Ovary (tissue), 9 donors: ENCODE results near the gene NAGLU. TPM values are rescaled to one million over a fixed set of nuclear protein-coding genes. Genes with fewer than 3 reads are reported as not detected.

Experiments used
- DNase-seq, 5 donors: peaks; one replicate each; pipeline ENCODE4 v3.0.0-alpha.2; 2019 to 2020
- H3K27ac ChIP-seq, 2 donors: fragments of 200-600 bp; one replicate each; pipeline versions ENCODE4 v1.5.1 to v1.8.0; 2019 to 2022
- H3K27me3 ChIP-seq: fragments of 200-600 bp; one replicate; pipeline ENCODE4 v1.8.0; 2022
- H3K36me3 ChIP-seq: fragments of 200-600 bp; sonication (generic); one replicate; pipeline ENCODE4 v1.5.1; 2019
- H3K4me1 ChIP-seq: one replicate; pipeline ENCODE4 v1.8.1; 2013; ENCODE audit warnings: mild to moderate bottlenecking, moderate library complexity; ENCODE audit not compliant: insufficient read depth
- H3K4me3 ChIP-seq: fragments of 200-600 bp; sonication (generic); one replicate; pipeline ENCODE4 v1.5.1; 2017
- H3K9me3 ChIP-seq, 2 donors: fragments of 200-600 bp in 1 of 2; sonication (generic) in 1 of 2; one replicate each; pipeline versions ENCODE4 v1.5.1 to v1.8.1; 2013 to 2019; ENCODE audit warnings: mild to moderate bottlenecking in 1 of 2, moderate library complexity in 1 of 2
- CTCF ChIP-seq, 3 donors: fragments of 450-650 bp in 2 of 3; fragments of 200-600 bp in 1 of 3; IDR thresholded peaks; one replicate each; pipeline versions ENCODE4 v1.5.1 to v1.8.0; 2016 to 2022; ENCODE audit warnings: antibody characterized with exemption in 3 of 3, mild to moderate bottlenecking in 1 of 3
- EP300 ChIP-seq: sonication (generic); formaldehyde crosslinking; IDR thresholded peaks from one replicate; pipeline ENCODE4 v1.6.1; 2017; ENCODE audit warnings: antibody characterized with exemption
- POLR2A ChIP-seq: fragments of 450-650 bp; IDR thresholded peaks from one replicate; pipeline ENCODE4 v1.6.1; 2017; ENCODE audit warnings: antibody characterized with exemption, mild to moderate bottlenecking, moderate library complexity
- WGBS, 3 donors: extraction: QIAGEN DNeasy Blood & Tissue Kit in 1 of 3; methylation state at CpG; one replicate each; pipeline versions ENCODE4 v1.1.5 to v1.1.7; 2013 to 2017; 5-methylcytosine and 5-hydroxymethylcytosine counted together
- intact Hi-C, 4 donors: fragments of 100-400 bp; cut with DNase I; formaldehyde crosslinking; loops; one replicate each; pipeline versions ENCODE4 v1.11.0 to v1.15.1; 2022 to 2023
- polyA plus RNA-seq, 2 donors: library from polyadenylated mRNA; stranded (reverse); fragments of 200-250 nt in 1 of 2; fragments of 350-450 nt in 1 of 2; fragmentation: Illumina TruSeq in 1 of 2; extraction: RNeasy Lipid Tissue Mini Kit (QIAGEN cat#74804) in 1 of 2; gene quantifications; one replicate each; pipeline ENCODE4 v1.2.3, GENCODE V29; 2013 to 2014
- total RNA-seq, 7 donors: library from RNA; depleted of rRNA in 2 of 7; stranded (reverse); fragments of >200 nt in 2 of 7; fragmentation: NEBNext Ultra II Directional in 3 of 7; extraction: Animal tissue kit (Norgen Biotek cat#: 25700) in 3 of 7; gene quantifications; one replicate each; pipeline versions ENCODE4 v1.1.0 to v1.2.4, GENCODE V29; 2016 to 2023
- donor health status: DM: no; HTN: no; CAD: no; lungs with moderate emphysema.
- donor health status: DM: no; HTN: no; CAD: no.
- donor health status: Bipolar disorder and iron deficiency.
- donor health status: DM: yes; HTN: yes; CAD: no.
- donor health status: DM: no; HTN: no; CAD: no.
- donor health status: DM: yes; HTN: yes; CAD: no.

Gene NAGLU
- total and polyA plus RNA-seq, 9 donors: 9.7 to 49.6 (median 40.0) TPM

DNA sequence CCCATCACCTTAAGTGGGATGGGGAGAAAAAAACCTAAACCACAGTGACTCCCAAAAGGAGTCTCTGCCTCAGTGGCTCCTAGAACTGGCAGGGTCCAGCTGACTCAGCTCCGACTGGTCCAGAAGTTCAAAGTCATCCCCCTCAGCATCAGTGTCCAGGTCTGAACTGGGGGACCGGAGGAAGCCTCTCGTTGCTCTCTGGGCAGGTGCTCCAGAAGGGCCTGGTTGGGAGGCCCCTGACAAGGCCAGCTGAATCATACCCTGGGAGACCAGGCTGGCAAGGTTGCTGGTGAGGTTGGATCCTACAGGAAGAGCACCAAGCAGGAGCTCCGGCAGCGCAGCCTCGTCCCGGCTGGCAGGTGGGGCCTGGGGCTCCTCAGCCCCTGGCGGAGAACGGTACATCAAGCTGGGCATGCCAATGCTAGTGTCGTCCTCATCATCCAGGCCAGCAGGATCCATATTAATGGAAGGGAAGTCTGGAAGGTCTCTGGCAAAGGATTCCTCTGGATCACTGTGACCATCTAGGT is 45.8 kb downstream of the NAGLU start:
- H3K4me3 ChIP-seq: no peak overlapping the region
- H3K27ac ChIP-seq: no peak overlapping the region
- DNase-seq: peak in 1 of 5 donors; percentile 22
- peaks cover 4% of the 10 kb centered on the region for H3K4me1 ChIP-seq
- H3K36me3 ChIP-seq: no peaks in the 10 kb centered on the region
- intact Hi-C loops: loop anchor here in 2 of 4 donors (5.0 to 10.0 kb wide), 3 partner anchors 180 to 243 kb away; partner anchors contain the start of genes RAMP2 (in 2 of the 2) and BECN1 (in 1 of the 2)
- H3K27me3 ChIP-seq: no peaks in the 10 kb centered on the region
- H3K9me3 ChIP-seq: no peaks in the 10 kb centered on the region
- WGBS, 3 donors: 85% methylated on average over 10 of the region's 10 CpGs
- TF ChIP-seq CTCF (IDR thresholded peaks at IDR 0.05): no peak
- no peak for TF ChIP-seq EP300
- TF ChIP-seq POLR2A: no peak

DNA sequence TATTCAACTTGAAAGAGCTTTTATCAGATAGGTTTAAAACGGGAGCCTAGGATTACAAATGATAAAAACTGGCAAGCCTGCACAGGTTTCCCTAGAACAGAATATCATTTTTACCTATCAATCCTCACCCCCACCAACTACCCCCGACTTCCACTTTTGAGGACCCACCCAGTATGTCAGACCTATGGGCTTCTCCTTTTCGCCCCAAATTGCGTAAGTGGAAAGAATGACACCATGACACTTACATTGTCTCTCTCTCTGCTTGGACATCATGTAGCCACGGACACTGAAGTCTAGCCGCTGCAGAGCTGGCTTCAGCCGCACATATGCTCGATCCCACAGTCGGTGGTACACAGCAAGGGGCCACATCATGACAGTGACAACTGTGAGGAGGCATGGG is 48.8 kb downstream of the NAGLU start:
- 76 to 87% (median 86%) methylated on average over 9 of the region's 9 CpGs for WGBS, 3 donors
- Histone ChIP-seq H3K4me3 (no peak overlapping the region), H3K4me1 (peaks cover 2% of the 10 kb centered on the region), H3K9me3 (no peaks in the 10 kb centered on the region), H3K27ac (no peak overlapping the region), H3K36me3 (no peaks in the 10 kb centered on the region), H3K27me3 (no peaks in the 10 kb centered on the region)
- TF ChIP-seq EP300 (no peak), CTCF (IDR thresholded peaks at IDR 0.05) (no peak), POLR2A (no peak)
- peak in 1 of 5 donors; percentile 19 for DNase-seq
- intact Hi-C loops: loop anchor here in 2 of 4 donors (5.0 to 10.0 kb wide), 3 partner anchors 177 to 240 kb away; partner anchors contain the start of genes RAMP2 (in 2 of the 2) and BECN1 (in 1 of the 2)

DNA sequence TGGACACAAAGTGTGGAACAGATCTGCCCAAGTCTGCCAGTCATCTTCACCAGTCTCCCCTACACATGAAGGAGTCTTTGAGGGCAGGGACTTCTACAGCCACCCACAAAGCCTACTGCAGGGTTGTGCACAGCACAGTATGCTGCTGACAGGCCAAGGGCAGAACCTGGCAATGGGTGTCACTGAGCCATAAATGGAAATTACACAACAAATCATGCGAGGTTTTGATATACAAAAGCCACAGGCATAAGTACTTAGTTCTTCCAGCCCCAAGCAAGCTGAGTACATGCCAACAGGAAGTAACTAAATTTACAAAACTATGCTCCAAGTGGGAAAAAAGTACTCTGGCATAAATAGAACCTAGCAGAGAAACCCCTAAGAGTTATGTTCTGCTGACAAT is 49.3 kb downstream of the NAGLU start:
- TF ChIP-seq EP300 (no peak), POLR2A (no peak), CTCF (IDR thresholded peaks at IDR 0.05) (no peak)
- Histone ChIP-seq H3K4me3 (no peak overlapping the region), H3K4me1 (peaks cover 2% of the 10 kb centered on the region), H3K36me3 (no peaks in the 10 kb centered on the region), H3K27me3 (no peaks in the 10 kb centered on the region), H3K9me3 (no peaks in the 10 kb centered on the region), H3K27ac (no peak overlapping the region)
- WGBS, 3 donors: 22 to 29% (median 25%) methylated on average over 1 of the region's 1 CpG
- intact Hi-C loops: loop anchor here in 2 of 4 donors (10.0 kb wide), 2 partner anchors 179 to 239 kb away; partner anchors contain the start of genes BECN1 (in 1 of the 2) and RAMP2 (in 1 of the 2)
- no peak for DNase-seq

- Histone ChIP-seq H3K36me3 (no peaks in the 10 kb centered on the region), H3K27ac (no peak overlapping the region), H3K4me3 (no peak overlapping the region), H3K4me1 (peaks cover 2% of the 10 kb centered on the region), H3K27me3 (no peaks in the 10 kb centered on the region), H3K9me3 (no peaks in the 10 kb centered on the region)
- DNase-seq: peak in 1 of 5 donors; percentile 3
- intact Hi-C loops: loop anchor here in 2 of 4 donors (10.0 kb wide), 2 partner anchors 178 to 238 kb away; partner anchors contain the start of genes BECN1 (in 1 of the 2) and RAMP2 (in 1 of the 2)
- 60 to 66% (median 61%) methylated on average over 7 of the region's 7 CpGs for WGBS, 3 donors
- TF ChIP-seq POLR2A: no peak
- no peak for TF ChIP-seq CTCF (IDR thresholded peaks at IDR 0.05)
- no peak for TF ChIP-seq EP300
These were observed 50.6 kb downstream of the NAGLU start for GRCh38 chr17:42586514-42587230.
